GM12878 (cell line): Measurements from ENCODE around the gene PNISR. TPM values are rescaled to one million over a fixed set of nuclear protein-coding genes. Genes with fewer than 3 reads are reported as not detected.

ENCODE experiments used
- ATAC-seq: fragments of 200-7000 bp; cut with Tn5 transposase; 3 replicates; pipeline ENCODE4 v1.9.1; 2020; ENCODE audit warnings: mild to moderate bottlenecking, moderate library complexity
- BruUV-seq: library from RNA; stranded (reverse); fragments of 400-500 nt; replicated peaks from 2 replicates; lab custom pipeline; 2021; lab: Mats Ljungman, UMichigan
- CTCF ChIA-PET: fragments of 300-600 bp; sonication (Branson Sonifier 250); formaldehyde crosslinking; extraction: SDS; loops from one replicate; lab custom pipeline; 2021; ENCODE audit warnings: inconsistent platforms; lab: Yijun Ruan, JAX
- POLR2A ChIA-PET: fragments of 350-600 bp; formaldehyde crosslinking; extraction: SDS; loops from one replicate; lab custom pipeline; 2021; ENCODE audit warnings: inconsistent platforms; lab: Charles Lee
- RAD21 ChIA-PET: fragments of 300-600 bp; sonication (Branson Sonifier 250); formaldehyde crosslinking; loops from one replicate; lab custom pipeline; 2023; ENCODE audit warnings: antibody characterized with exemption; ENCODE audit not compliant: unreplicated experiment; lab: Charles Lee
- SMC1A ChIA-PET: fragments of 300-600 bp; sonication (Branson Sonifier 250); formaldehyde crosslinking; loops from one replicate; lab custom pipeline; 2023; ENCODE audit not compliant: unreplicated experiment, uncharacterized antibody; lab: Charles Lee
- DNase-seq: peaks from one replicate; pipeline ENCODE4 v3.0.0-alpha.2; 2011; ENCODE audit warnings: low read depth, low spot score
- FAIRE-seq: peaks from 3 replicates; lab custom pipeline; 2011; peaks lifted over from hg19 to GRCh38; lab: Jason Lieb, UNC
- H2AFZ ChIP-seq: 2 replicates; pipeline ENCODE4 v1.6.0; 2011; ENCODE audit warnings: low read depth, low read length, control low read depth; ENCODE audit not compliant: control insufficient read depth
- H3K27ac ChIP-seq: 2 replicates; pipeline ENCODE4 v1.5.1; 2011; ENCODE audit warnings: control low read depth; ENCODE audit not compliant: control insufficient read depth, insufficient read depth
- H3K27me3 ChIP-seq, 2 experiments: replicated peaks in 1 of 2; 2 replicates each; pipeline versions ENCODE4 v1.6.0 to v1.6.1; 2011; ENCODE audit warnings: low read length in 1 of 2; ENCODE audit not compliant: control insufficient read depth in 2 of 2, insufficient read depth in 2 of 2
- H3K36me3 ChIP-seq, 2 experiments: 2 replicates each; pipeline ENCODE4 v1.5.1; 2011; ENCODE audit warnings: low read length in 1 of 2; ENCODE audit not compliant: control insufficient read depth in 2 of 2, insufficient read depth in 2 of 2
- H3K4me1 ChIP-seq: 2 replicates; pipeline ENCODE4 v1.6.1; 2011; ENCODE audit warnings: mild to moderate bottlenecking, low read length, moderate library complexity, mixed read lengths; ENCODE audit not compliant: control insufficient read depth, insufficient read depth
- H3K4me2 ChIP-seq: 2 replicates; pipeline ENCODE4 v1.6.0; 2011; ENCODE audit warnings: control low read depth; ENCODE audit not compliant: control insufficient read depth, insufficient read depth
- H3K4me3 ChIP-seq: fragments of 200-600 bp; sonication (generic); 2 replicates; pipeline ENCODE4 v1.5.1; 2016
- H3K79me2 ChIP-seq: 2 replicates; pipeline ENCODE4 v1.6.0; 2011; ENCODE audit warnings: low read length; ENCODE audit not compliant: control insufficient read depth, insufficient read depth
- H3K9ac ChIP-seq: 2 replicates; pipeline ENCODE4 v1.8.0; 2011; ENCODE audit warnings: low read length, control low read depth, mixed read lengths; ENCODE audit not compliant: control insufficient read depth, insufficient read depth
- H3K9me3 ChIP-seq: replicated peaks from 3 replicates; pipeline ENCODE4 v1.5.1; 2011; ENCODE audit warnings: mild to moderate bottlenecking, low read length; ENCODE audit not compliant: control insufficient read depth, insufficient read depth
- H4K20me1 ChIP-seq: 2 replicates; pipeline ENCODE4 v1.6.0; 2011; ENCODE audit not compliant: control insufficient read depth, insufficient read depth
- CTCF ChIP-seq, 3 experiments: IDR thresholded peaks in 2 of 3; conservative IDR thresholded peaks in 1 of 3; 2 replicates each; pipeline ENCODE4 v1.5.1; 2011; ENCODE audit warnings: low read depth in 3 of 3, low read length in 3 of 3, mild to moderate bottlenecking in 3 of 3, control low read depth in 2 of 3, moderate library complexity in 2 of 3, inconsistent platforms in 1 of 3, mixed read lengths in 1 of 3; ENCODE audit not compliant: control insufficient read depth in 2 of 3, insufficient read depth in 1 of 3; ENCODE audit errors: extremely low read depth in 1 of 3
- LARP7 ChIP-seq: fragments of 450-650 bp; IDR thresholded peaks from 2 replicates; pipeline ENCODE4 v1.6.1; 2017; ENCODE audit warnings: mild to moderate bottlenecking
- SMC3 ChIP-seq: IDR thresholded peaks from 2 replicates; pipeline ENCODE4 v1.6.1; 2011; ENCODE audit warnings: low read length, improper control_type of control experiment, borderline replicate concordance
- WGBS: methylation state at CpG from one replicate; pipeline ENCODE4 v1.1.6; 2016; ENCODE audit warnings: low lambda C conversion rate; ENCODE audit not compliant: insufficient replicate concordance, insufficient coverage; ENCODE audit errors: missing lambda C conversion rate; 5-methylcytosine and 5-hydroxymethylcytosine counted together
- in situ Hi-C: fragments of 300-500 bp; cut with MboI; formaldehyde crosslinking; loops from 9 replicates; pipeline ENCODE4 v1.14.3; 2018; ENCODE audit warnings: mixed read lengths
- intact Hi-C: fragments of 100-400 bp; cut with micrococcal nuclease; formaldehyde crosslinking; loops from one replicate; pipeline ENCODE4 v1.14.2; 2022; ENCODE audit not compliant: unreplicated experiment
- polyA plus RNA-seq, 11 experiments: library from polyadenylated mRNA; depleted of rRNA in 4 of 11; unstranded in 6 of 11; stranded (reverse) in 5 of 11; fragments of >200 nt; fragmentation: Nextera tagmentation in 4 of 11; fragmentation: Illumina TruSeq in 1 of 11; extraction: Ambion mirVana in 4 of 11; extraction: Trizol in 1 of 11; gene quantifications; 1 replicate in 1 of 11; 2 replicates in 10 of 11; pipeline versions ENCODE4 v1.2.1 to v1.2.3, GENCODE V29; 2011 to 2016; ENCODE audit warnings: inconsistent platforms in 2 of 11, missing spikeins in 2 of 11, low read depth in 1 of 11
- total RNA-seq, 4 experiments: library from RNA; depleted of rRNA in 3 of 4; stranded (reverse); fragments of >200 nt in 3 of 4; fragmentation: Illumina TruSeq in 1 of 4; extraction: Trizol in 1 of 4; gene quantifications; 2 replicates each; pipeline versions ENCODE4 v1.2.1 to v1.2.3, GENCODE V29; 2013 to 2021
- TF ChIP-seq, protein P1 (sequence below): IDR thresholded peaks from 2 replicates; pipeline ENCODE4 v1.6.1; 2011; ENCODE audit warnings: borderline replicate concordance, low read depth, mild to moderate bottlenecking, moderate library complexity, low read length; ENCODE audit not compliant: insufficient read depth, poor library complexity, severe bottlenecking

The PNISR gene
- total and polyA plus RNA-seq, 10 of the 15 experiments (the other 5 are each of a cell fraction or from before 2014, with no cell fraction given) = 79.1 to 180 (median 105) TPM

DNA sequence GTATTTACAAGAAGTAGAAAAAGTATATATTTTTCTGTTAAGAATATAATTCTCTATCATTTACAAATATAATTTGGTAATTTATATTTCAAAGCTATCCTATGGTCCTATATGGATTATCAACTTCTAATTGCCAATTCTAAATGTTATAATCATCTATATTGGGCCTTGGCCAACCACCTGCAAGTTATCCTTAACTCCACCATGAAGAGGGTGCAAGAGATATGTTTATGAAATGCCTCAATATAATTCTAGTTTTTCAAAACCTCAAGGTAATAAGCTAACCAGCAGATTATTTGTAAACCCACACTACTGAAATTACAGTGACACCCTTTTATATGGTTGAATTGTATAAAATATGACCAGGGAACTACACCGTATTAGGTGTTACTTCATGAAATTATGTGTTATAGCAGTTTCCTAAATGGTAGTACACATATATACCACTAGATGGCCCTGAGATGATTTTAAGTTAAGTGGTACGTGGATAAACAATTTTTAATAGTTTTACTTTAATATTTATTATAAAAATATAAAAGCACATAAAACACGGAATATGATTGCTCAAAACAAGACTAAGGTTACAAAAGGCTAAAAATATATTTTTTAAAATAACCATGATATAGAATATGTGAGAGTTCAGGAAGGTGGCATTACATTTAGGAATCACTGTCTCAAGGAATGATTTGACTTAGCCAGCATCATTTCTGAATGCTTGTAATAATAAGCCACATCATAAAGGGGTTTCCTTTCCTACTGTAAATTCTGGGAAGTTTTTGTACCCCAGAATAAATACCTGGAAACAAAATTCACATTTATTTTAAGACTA lies 9.8 kb upstream of the PNISR start:
- in situ Hi-C loops (no loop called here), intact Hi-C loops (no loop called here)
- ChIA-PET CTCF (interaction anchor here (0.7 to 3.9 kb wide), 20 partner anchors 9 to 313 kb away, joined by 3 to 26 read pairs (median 3); no protein-coding TSS in a partner anchor), SMC1A (interaction anchor here (1.0 to 2.8 kb wide), 10 partner anchors 10 to 312 kb away, joined by 3 to 15 read pairs (median 6); partner anchors contain the start of gene PNISR), RAD21 (interaction anchor here (0.8 to 1.6 kb wide), 3 partner anchors 9 to 105 kb away, joined by 4 read pairs; no protein-coding TSS in a partner anchor), POLR2A (interaction anchor here (0.6 kb wide), 1 partner anchor 49 kb away, joined by 3 read pairs; no protein-coding TSS in a partner anchor)
- WGBS = 18% methylated on average over 3 of the region's 3 CpGs
- DNase-seq = no peak
- Histone ChIP-seq H3K4me2 (no peak overlapping the region), H3K4me3 (no peak overlapping the region), H4K20me1 (no peaks in the 10 kb centered on the region), H3K36me3 (peaks cover 0 to 4% of the 10 kb centered on the region in 2 experiments; a peak in 2 of 4 replicates), H3K27ac (no peak overlapping the region), H3K79me2 (no peaks in the 10 kb centered on the region; the same call in 1 of the 2 replicates), H2AFZ (peak overlapping the region; percentile 55), H3K9ac (no peak overlapping the region), H3K9me3 (no peaks in the 10 kb centered on the region), H3K4me1 (no peaks in the 10 kb centered on the region), H3K27me3 (no peaks in the 10 kb centered on the region)
- FAIRE-seq = no peak
- TF ChIP-seq SMC3 (peak; percentile 8; the same call in 1 of the 2 replicates), LARP7 (no peak), CTCF (IDR thresholded peaks at IDR 0.05 in 2 of 3, conservative IDR thresholded peaks at IDR 0.05 in 1 of 3; ENCODE audit: control insufficient read depth in 2 of 3, extremely low read depth in 1 of 3, insufficient read depth in 1 of 3, low read depth in 3 of 3, low read length in 3 of 3) (peak in 2 of 3 experiments; percentile 38 to 43; a peak in 4 of 6 replicates)
- TF ChIP-seq, protein P1, sequence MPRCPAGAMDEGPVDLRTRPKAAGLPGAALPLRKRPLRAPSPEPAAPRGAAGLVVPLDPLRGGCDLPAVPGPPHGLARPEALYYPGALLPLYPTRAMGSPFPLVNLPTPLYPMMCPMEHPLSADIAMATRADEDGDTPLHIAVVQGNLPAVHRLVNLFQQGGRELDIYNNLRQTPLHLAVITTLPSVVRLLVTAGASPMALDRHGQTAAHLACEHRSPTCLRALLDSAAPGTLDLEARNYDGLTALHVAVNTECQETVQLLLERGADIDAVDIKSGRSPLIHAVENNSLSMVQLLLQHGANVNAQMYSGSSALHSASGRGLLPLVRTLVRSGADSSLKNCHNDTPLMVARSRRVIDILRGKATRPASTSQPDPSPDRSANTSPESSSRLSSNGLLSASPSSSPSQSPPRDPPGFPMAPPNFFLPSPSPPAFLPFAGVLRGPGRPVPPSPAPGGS = no peak
- ATAC-seq = peak; percentile 92
- BruUV-seq = no TSS peak
